Uterus (tissue), 4 donors: ENCODE measurements around the gene TNNC2. TPM values are rescaled to one million over a fixed set of nuclear protein-coding genes. Genes with fewer than 3 reads are reported as not detected.

Experiments
- DNase-seq, 2 donors: peaks; one replicate each; pipeline ENCODE4 v3.0.0-alpha.2; 2019 to 2020
- H3K27ac ChIP-seq, 2 donors: fragments of 200-600 bp; sonication (generic); 1 replicate in 1 of 2; 2 replicates in 1 of 2; pipeline ENCODE4 v1.5.1; 2016 to 2018
- H3K27me3 ChIP-seq, 2 donors: fragments of 200-600 bp; sonication (generic); one replicate each; pipeline ENCODE4 v1.5.1; 2018 to 2019; ENCODE audit warnings: control low read depth in 1 of 2
- H3K36me3 ChIP-seq, 2 donors: fragments of 200-600 bp; sonication (generic); one replicate each; pipeline ENCODE4 v1.5.1; 2019; ENCODE audit warnings: control low read depth in 1 of 2
- H3K4me1 ChIP-seq, 2 donors: fragments of 200-600 bp; sonication (generic); one replicate each; pipeline ENCODE4 v1.5.1; 2018 to 2019; ENCODE audit warnings: control low read depth in 1 of 2
- H3K4me3 ChIP-seq, 2 donors: fragments of 200-600 bp; sonication (generic); 1 replicate in 1 of 2; 2 replicates in 1 of 2; pipeline ENCODE4 v1.5.1; 2018 to 2019; ENCODE audit warnings: mild to moderate bottlenecking in 1 of 2
- H3K9me3 ChIP-seq, 2 donors: fragments of 200-600 bp; sonication (generic); one replicate each; pipeline ENCODE4 v1.5.1; 2019; ENCODE audit warnings: control low read depth in 1 of 2
- CTCF ChIP-seq, 4 experiments: fragments of 200-600 bp in 2 of 4; fragments of 450-650 bp in 2 of 4; sonication (generic) in 2 of 4; IDR thresholded peaks; one replicate each; pipeline ENCODE4 v1.5.1; 2016 to 2019; ENCODE audit warnings: antibody characterized with exemption in 4 of 4, mild to moderate bottlenecking in 2 of 4, moderate library complexity in 1 of 4
- POLR2A ChIP-seq, 2 donors: fragments of 450-650 bp; IDR thresholded peaks; one replicate each; pipeline ENCODE4 v1.6.1; 2016; ENCODE audit warnings: antibody characterized with exemption in 2 of 2, mild to moderate bottlenecking in 1 of 2, moderate library complexity in 1 of 2
- intact Hi-C: fragments of 100-400 bp; cut with DNase I; formaldehyde crosslinking; loops from one replicate; pipeline ENCODE4 v1.15.1; 2023; ENCODE audit warnings: low total_unique reads
- total RNA-seq, 4 donors: library from RNA; depleted of rRNA in 3 of 4; stranded (reverse); fragments of >200 nt in 3 of 4; gene quantifications; one replicate each; pipeline versions ENCODE4 v1.1.0 to v1.2.4, GENCODE V29; 2014 to 2023
- donor health status: DM: yes; HTN: yes; CAD: no.

The TNNC2 gene
- total RNA-seq, 4 donors from 2014 or later: 0.59 to 1.3 TPM; not detected in 2

DNA sequence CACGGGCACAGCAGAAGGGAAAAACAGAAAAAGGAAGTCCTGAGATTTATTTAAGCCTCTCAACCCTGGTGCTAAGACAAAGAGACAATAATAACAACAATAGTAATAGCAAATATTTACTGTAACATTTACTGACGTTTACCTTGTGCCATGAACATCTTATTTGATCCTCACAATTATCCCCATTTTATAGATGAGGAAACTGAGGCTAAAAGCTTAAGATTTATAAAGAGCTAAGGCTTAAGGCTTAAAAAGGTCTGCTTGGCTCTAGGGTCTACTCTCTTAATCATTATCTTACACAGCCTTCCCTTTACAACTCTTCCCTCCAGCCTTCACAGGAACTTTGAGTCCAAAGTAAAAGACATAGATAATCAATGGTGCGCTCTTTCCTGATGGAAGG lies 38.8 kb downstream of the TNNC2 start:
- Histone ChIP-seq H3K4me1 (no peaks in the 10 kb centered on the region), H3K36me3 (no peaks in the 10 kb centered on the region), H3K27me3 (no peaks in the 10 kb centered on the region), H3K9me3 (no peaks in the 10 kb centered on the region), H3K27ac (no peak overlapping the region), H3K4me3 (no peak overlapping the region)
- DNase-seq: no peak
- no peak for TF ChIP-seq CTCF (IDR thresholded peaks at IDR 0.05)
- no peak for TF ChIP-seq POLR2A (IDR thresholded peaks at IDR 0.05)
- intact Hi-C loops: no loop called here

DNA sequence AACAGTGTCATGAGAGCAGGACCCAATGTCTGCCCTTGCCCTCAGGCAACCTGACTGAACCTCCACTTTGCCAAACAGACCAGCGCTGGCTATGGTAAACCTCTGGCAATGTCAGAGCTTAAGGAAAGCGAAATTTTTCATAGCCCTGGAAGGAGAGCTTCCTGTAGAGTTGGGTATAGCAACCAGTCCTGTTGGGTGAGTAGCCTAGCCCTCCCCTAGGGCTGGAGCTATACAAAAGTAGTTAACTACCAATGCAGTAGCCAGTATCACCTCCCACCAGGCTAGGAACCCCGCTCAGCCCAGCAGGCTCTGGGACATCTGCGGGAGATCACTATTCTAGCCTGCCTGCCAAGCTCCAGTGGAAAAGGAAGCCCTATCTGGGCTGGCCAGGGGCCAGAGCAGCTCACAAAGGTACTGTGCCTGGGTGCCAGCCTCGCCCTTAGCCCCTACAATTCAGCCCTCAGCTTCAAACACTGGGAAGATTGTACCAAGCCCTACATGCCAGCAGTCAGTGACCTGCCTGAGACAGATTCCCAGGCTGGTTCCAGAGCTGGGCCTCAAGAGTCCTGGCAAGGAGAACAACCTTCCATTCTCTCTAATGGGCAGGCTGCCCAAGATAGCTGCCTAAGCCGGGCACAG lies 43.3 kb downstream of the TNNC2 start:
- no peak for DNase-seq

GRCh38 chr20:45782890-45783289 lies 44.2 kb downstream of the TNNC2 start:
- intact Hi-C loops: no loop called here
- no peaks in the 10 kb centered on the region for H3K27me3 ChIP-seq
- no peak for DNase-seq
- no peak for TF ChIP-seq POLR2A (IDR thresholded peaks at IDR 0.05)
- TF ChIP-seq CTCF (IDR thresholded peaks at IDR 0.05): no peak
- H3K4me3 ChIP-seq: no peak overlapping the region
- no peaks in the 10 kb centered on the region for H3K36me3 ChIP-seq
- H3K27ac ChIP-seq: no peak overlapping the region
- peaks cover 11 to 17% of the 10 kb centered on the region in 2 donors for H3K4me1 ChIP-seq
- H3K9me3 ChIP-seq: no peaks in the 10 kb centered on the region

More for the DNA sequence above, 43.3 kb downstream of the TNNC2 start:
- no peaks in the 10 kb centered on the region for H3K27me3 ChIP-seq
- no peak overlapping the region for H3K27ac ChIP-seq
- intact Hi-C loops: no loop called here
- no peak for TF ChIP-seq POLR2A (IDR thresholded peaks at IDR 0.05)
- no peak for TF ChIP-seq CTCF (IDR thresholded peaks at IDR 0.05)
- H3K4me3 ChIP-seq: no peak overlapping the region
- peaks cover 8 to 9% of the 10 kb centered on the region in 2 donors for H3K4me1 ChIP-seq
- no peaks in the 10 kb centered on the region for H3K9me3 ChIP-seq
- H3K36me3 ChIP-seq: no peaks in the 10 kb centered on the region

- H3K36me3 ChIP-seq: no peaks in the 10 kb centered on the region
- intact Hi-C loops: no loop called here
- TF ChIP-seq CTCF (IDR thresholded peaks at IDR 0.05): no peak
- TF ChIP-seq POLR2A (IDR thresholded peaks at IDR 0.05): peak in 1 of 2 donors; percentile 11
- peaks cover 11 to 24% of the 10 kb centered on the region in 2 donors for H3K4me1 ChIP-seq
- H3K9me3 ChIP-seq: no peaks in the 10 kb centered on the region
- DNase-seq: no peak
- peak overlapping the region; percentile 86 to 94 for H3K27ac ChIP-seq
- no peaks in the 10 kb centered on the region for H3K27me3 ChIP-seq
- H3K4me3 ChIP-seq: no peak overlapping the region
Observed at GRCh38 chr20:45781391-45781931, 45.7 kb downstream of the TNNC2 start.

- intact Hi-C loops: no loop called here
- TF ChIP-seq POLR2A (IDR thresholded peaks at IDR 0.05): no peak
- TF ChIP-seq CTCF (IDR thresholded peaks at IDR 0.05): no peak
Observed at GRCh38 chr20:45780159-45780558, 47.0 kb downstream of the TNNC2 start.

More at GRCh38 chr20:45780159-45780558, 47.0 kb downstream of the TNNC2 start:
- H3K36me3 ChIP-seq: no peaks in the 10 kb centered on the region
- H3K27me3 ChIP-seq: no peaks in the 10 kb centered on the region
- DNase-seq: no peak
- H3K4me3 ChIP-seq: no peak overlapping the region
- H3K4me1 ChIP-seq: peaks cover 11 to 24% of the 10 kb centered on the region in 2 donors
- no peaks in the 10 kb centered on the region for H3K9me3 ChIP-seq
- peak overlapping the region; percentile 86 to 94 for H3K27ac ChIP-seq
